GM19452 (cell line): ENCODE measurements around the gene GNPNAT1.
A peak's percentile ranks its signal among the peaks of the same experiment; 100 is the strongest.
"Not testable (repeated sequence)": the region's sequence is repeated elsewhere in the genome, so short reads cannot be mapped to it uniquely, and the experiment has no call there.

ENCODE experiments used
- ATAC-seq: cut with Tn5 transposase; IDR thresholded peaks from one replicate; pipeline ENCODE4 v1.9.1; 2021; ENCODE audit not compliant: unreplicated experiment

GNPNAT1 gene

GRCh38 chr14:52729925-52730708, 61.3 kb downstream of the GNPNAT1 start, which contains the start of gene STYX:
Gene STYX (plus strand): TSS chr14:52730166. CDS start chr14:52730475, 309 bp downstream.
- peak; percentile 91 for ATAC-seq

- ATAC-seq, result no peak
Measured at GRCh38 chr14:52729585-52729924, 61.9 kb downstream of the GNPNAT1 start.

DNA sequence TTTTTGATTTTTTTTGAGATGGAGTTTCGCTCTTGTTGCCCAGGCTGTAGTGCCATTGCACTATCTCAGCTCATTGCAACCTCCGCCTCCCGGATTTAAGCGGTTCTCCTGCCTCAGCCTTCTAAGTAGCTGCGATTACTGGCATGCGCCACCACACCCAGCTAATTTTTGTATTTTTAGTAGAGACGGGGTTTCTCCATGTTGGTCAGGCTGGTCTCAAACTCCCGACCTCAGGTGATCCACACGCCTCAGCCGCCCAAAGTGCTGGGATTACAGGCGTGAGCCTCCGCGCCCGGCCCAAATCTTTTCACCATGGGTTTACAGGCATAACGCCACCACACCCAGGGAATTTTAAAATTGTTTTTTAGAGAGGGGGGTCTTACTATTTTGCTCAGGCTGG, 62.4 kb downstream of the GNPNAT1 start:
- ATAC-seq, result not testable (repeated sequence)

DNA sequence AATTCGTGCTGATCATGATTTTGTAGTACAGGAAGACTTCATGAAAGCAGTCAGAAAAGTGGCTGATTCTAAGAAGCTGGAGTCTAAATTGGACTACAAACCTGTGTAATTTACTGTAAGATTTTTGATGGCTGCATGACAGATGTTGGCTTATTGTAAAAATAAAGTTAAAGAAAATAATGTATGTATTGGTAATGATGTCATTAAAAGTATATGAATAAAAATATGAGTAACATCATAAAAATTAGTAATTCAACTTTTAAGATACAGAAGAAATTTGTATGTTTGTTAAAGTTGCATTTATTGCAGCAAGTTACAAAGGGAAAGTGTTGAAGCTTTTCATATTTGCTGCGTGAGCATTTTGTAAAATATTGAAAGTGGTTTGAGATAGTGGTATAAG, 63.9 kb downstream of the GNPNAT1 start:
- not testable (repeated sequence) for ATAC-seq
